Choroid plexus epithelial cell (primary cell): ENCODE results near the gene ZNF213.

Experiments used
- DNase-seq: peaks from one replicate; pipeline ENCODE4 v3.0.0-alpha.2; 2010; ENCODE audit warnings: low read depth
- H3K4me3 ChIP-seq: 2 replicates; pipeline ENCODE4 v1.5.1; 2011; ENCODE audit warnings: low read depth, mild to moderate bottlenecking, control low read depth, low read length, moderate library complexity
- CTCF ChIP-seq: conservative IDR thresholded peaks from 2 replicates; pipeline ENCODE4 v1.5.1; 2011; ENCODE audit warnings: low read depth, mild to moderate bottlenecking, control low read depth, inconsistent platforms, low read length, moderate library complexity

Gene ZNF213

GRCh38 chr16:3147046-3147756, 12.4 kb downstream of the ZNF213 start:
- H3K4me3 ChIP-seq = no peak overlapping the region
- TF ChIP-seq CTCF = no peak
- DNase-seq = no peak

GRCh38 chr16:3147757-3148104, 12.9 kb downstream of the ZNF213 start:
- no peak for TF ChIP-seq CTCF
- no peak for DNase-seq
- no peak overlapping the region for H3K4me3 ChIP-seq

GRCh38 chr16:3148256-3149192, 13.7 kb downstream of the ZNF213 start:
- TF ChIP-seq CTCF = no peak
- H3K4me3 ChIP-seq = no peak overlapping the region
- no peak for DNase-seq

- peak overlapping the region; percentile 83 for H3K4me3 ChIP-seq
- no peak for DNase-seq
- TF ChIP-seq CTCF = no peak
Measured at GRCh38 chr16:3149193-3149530, 14.3 kb downstream of the ZNF213 start.

- DNase-seq = peak; percentile 76
- peak overlapping the region; percentile 83 for H3K4me3 ChIP-seq
- TF ChIP-seq CTCF = peak; percentile 65
Measured at GRCh38 chr16:3149630-3150345, 15.0 kb downstream of the ZNF213 start.

- H3K4me3 ChIP-seq = peak overlapping the region; percentile 83
- DNase-seq = peak; percentile 97
Measured at GRCh38 chr16:3150346-3151218, 15.8 kb downstream of the ZNF213 start.

More at GRCh38 chr16:3150346-3151218, 15.8 kb downstream of the ZNF213 start:
- TF ChIP-seq CTCF = no peak
